ENCODE results near the gene DNAJA2. TPM values are rescaled to one million over a fixed set of nuclear protein-coding genes. Genes with fewer than 3 reads are reported as not detected.
A peak's percentile ranks its signal among the peaks of the same experiment; 100 is the strongest.

The DNAJA2 gene
- total RNA-seq, 1 experiment from 2014 or later = 81.0 TPM

GRCh38 chr16:46973996-46974324 is 486 bp upstream of the DNAJA2 start:
- peaks cover 50% of the 10 kb centered on the region for H3K79me2 ChIP-seq (ENCODE audit: low read length)
- peaks cover 25% of the 10 kb centered on the region for H4K20me1 ChIP-seq (ENCODE audit: insufficient read depth, low read depth, low read length)
- H2AFZ ChIP-seq (ENCODE audit: low read length) = peak overlapping the region; percentile 81
- no peak for DNase-seq
- H3K36me3 ChIP-seq (ENCODE audit: insufficient read depth, low read length) = peaks cover 19% of the 10 kb centered on the region
- peak overlapping the region; percentile 95 for H3K9ac ChIP-seq (ENCODE audit: low read length)
- no peaks in the 10 kb centered on the region for H3K27me3 ChIP-seq (ENCODE audit: low read length)
- peaks cover 45% of the 10 kb centered on the region for H3K4me1 ChIP-seq (ENCODE audit: low read length)
- no peaks in the 10 kb centered on the region for H3K9me2 ChIP-seq (replicated peaks; ENCODE audit: insufficient read depth, low read length)
- no peaks in the 10 kb centered on the region for H3K9me3 ChIP-seq (ENCODE audit: low read length)
- H3K4me2 ChIP-seq (ENCODE audit: low read depth, low read length, poor library complexity, severe bottlenecking) = peak overlapping the region; percentile 91
- peak overlapping the region; percentile 87 for H3K27ac ChIP-seq (ENCODE audit: low read length)
- H3K4me3 ChIP-seq (ENCODE audit: low read length) = peak overlapping the region; percentile 97

DNA sequence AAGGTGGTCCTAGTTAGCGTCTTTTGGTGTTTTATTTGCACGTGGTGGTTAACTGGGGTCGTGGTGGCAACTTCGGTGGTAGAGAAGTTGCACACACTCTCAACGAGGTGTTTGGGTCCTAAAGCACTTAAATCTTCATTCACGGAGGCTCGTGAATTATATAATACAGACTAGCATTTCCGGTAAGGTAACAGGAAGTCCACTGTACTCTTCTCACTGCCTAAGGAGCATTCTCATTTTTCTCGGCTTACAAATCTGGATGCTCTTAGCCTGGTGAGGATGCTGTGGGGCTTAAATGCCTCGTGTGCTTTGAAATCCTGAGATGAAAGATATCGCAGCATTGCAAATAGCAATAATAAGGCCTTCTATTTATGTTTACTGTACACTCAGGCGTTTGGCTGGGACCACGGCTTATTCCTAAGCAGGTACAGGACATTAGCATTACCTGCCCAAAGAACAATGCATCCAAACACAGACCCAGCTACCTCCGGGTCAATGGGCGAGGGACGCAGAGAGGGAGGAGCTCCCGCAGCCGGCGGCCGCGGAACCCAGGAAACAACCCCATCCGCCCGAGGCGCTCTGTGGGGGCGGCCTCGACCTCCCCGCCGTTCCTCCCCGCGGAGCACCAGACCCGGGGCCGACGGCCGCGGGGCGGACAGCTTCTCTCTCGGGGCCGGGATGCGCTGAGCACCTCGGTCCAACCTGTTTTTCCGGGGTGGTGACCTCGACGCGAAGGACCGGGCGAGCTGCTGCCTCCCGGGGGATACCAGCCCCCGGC is 856 bp downstream of the DNAJA2 start:
- Histone ChIP-seq H3K4me1 (ENCODE audit: low read length) (peaks cover 45% of the 10 kb centered on the region), H4K20me1 (ENCODE audit: insufficient read depth, low read depth, low read length) (peaks cover 32% of the 10 kb centered on the region), H3K9me3 (ENCODE audit: low read length) (no peaks in the 10 kb centered on the region), H2AFZ (ENCODE audit: low read length) (no peak overlapping the region; the same call in 1 of the 2 replicates), H3K9ac (ENCODE audit: low read length) (peak overlapping the region; percentile 95), H3K27me3 (ENCODE audit: low read length) (no peaks in the 10 kb centered on the region), H3K27ac (ENCODE audit: low read length) (peak overlapping the region; percentile 87), H3K9me2 (replicated peaks; ENCODE audit: insufficient read depth, low read length) (no peaks in the 10 kb centered on the region), H3K4me3 (ENCODE audit: low read length) (peak overlapping the region; percentile 97), H3K4me2 (ENCODE audit: low read depth, low read length, poor library complexity, severe bottlenecking) (peak overlapping the region; percentile 91), H3K36me3 (ENCODE audit: insufficient read depth, low read length) (peaks cover 31% of the 10 kb centered on the region), H3K79me2 (ENCODE audit: low read length) (peaks cover 62% of the 10 kb centered on the region)
- DNase-seq = peak; percentile 76

GRCh38 chr16:46971271-46971670 is 2.2 kb downstream of the DNAJA2 start:
- Histone ChIP-seq H3K4me3 (ENCODE audit: low read length) (no peak overlapping the region), H3K27me3 (ENCODE audit: low read length) (no peaks in the 10 kb centered on the region), H3K9ac (ENCODE audit: low read length) (no peak overlapping the region), H3K27ac (ENCODE audit: low read length) (no peak overlapping the region), H4K20me1 (ENCODE audit: insufficient read depth, low read depth, low read length) (peaks cover 32% of the 10 kb centered on the region), H3K79me2 (ENCODE audit: low read length) (peaks cover 76% of the 10 kb centered on the region), H3K4me2 (ENCODE audit: low read depth, low read length, poor library complexity, severe bottlenecking) (peak overlapping the region; percentile 91), H3K9me2 (replicated peaks; ENCODE audit: insufficient read depth, low read length) (no peaks in the 10 kb centered on the region), H3K4me1 (ENCODE audit: low read length) (peaks cover 41% of the 10 kb centered on the region), H3K9me3 (ENCODE audit: low read length) (no peaks in the 10 kb centered on the region), H3K36me3 (ENCODE audit: insufficient read depth, low read length) (peaks cover 40% of the 10 kb centered on the region), H2AFZ (ENCODE audit: low read length) (no peak overlapping the region)
- no peak for DNase-seq

- no peak overlapping the region for H3K4me2 ChIP-seq (ENCODE audit: low read depth, low read length, poor library complexity, severe bottlenecking)
Measured at GRCh38 chr16:46970089-46970488, 3.4 kb downstream of the DNAJA2 start.

GRCh38 chr16:46968063-46968435 is 5.4 kb downstream of the DNAJA2 start:
- Histone ChIP-seq H3K4me1 (ENCODE audit: low read length) (peaks cover 24% of the 10 kb centered on the region), H3K4me2 (ENCODE audit: low read depth, low read length, poor library complexity, severe bottlenecking) (no peak overlapping the region), H3K9me3 (ENCODE audit: low read length) (no peaks in the 10 kb centered on the region), H3K9ac (ENCODE audit: low read length) (no peak overlapping the region), H3K36me3 (ENCODE audit: insufficient read depth, low read length) (peaks cover 55% of the 10 kb centered on the region), H3K27ac (ENCODE audit: low read length) (no peak overlapping the region), H4K20me1 (ENCODE audit: insufficient read depth, low read depth, low read length) (peaks cover 32% of the 10 kb centered on the region), H3K9me2 (replicated peaks; ENCODE audit: insufficient read depth, low read length) (no peaks in the 10 kb centered on the region), H3K79me2 (ENCODE audit: low read length) (peaks cover 86% of the 10 kb centered on the region), H3K4me3 (ENCODE audit: low read length) (no peak overlapping the region), H2AFZ (ENCODE audit: low read length) (no peak overlapping the region), H3K27me3 (ENCODE audit: low read length) (no peaks in the 10 kb centered on the region)
- DNase-seq = no peak

More at GRCh38 chr16:46970089-46970488, 3.4 kb downstream of the DNAJA2 start:
- H3K79me2 ChIP-seq (ENCODE audit: low read length) = peaks cover 81% of the 10 kb centered on the region
- no peak for DNase-seq
- no peaks in the 10 kb centered on the region for H3K9me3 ChIP-seq (ENCODE audit: low read length)
- H3K36me3 ChIP-seq (ENCODE audit: insufficient read depth, low read length) = peaks cover 46% of the 10 kb centered on the region
- H3K9ac ChIP-seq (ENCODE audit: low read length) = no peak overlapping the region
- no peaks in the 10 kb centered on the region for H3K9me2 ChIP-seq (replicated peaks; ENCODE audit: insufficient read depth, low read length)
- no peaks in the 10 kb centered on the region for H3K27me3 ChIP-seq (ENCODE audit: low read length)
- peaks cover 32% of the 10 kb centered on the region for H4K20me1 ChIP-seq (ENCODE audit: insufficient read depth, low read depth, low read length)
- no peak overlapping the region for H2AFZ ChIP-seq (ENCODE audit: low read length)
- H3K4me1 ChIP-seq (ENCODE audit: low read length) = peaks cover 36% of the 10 kb centered on the region
- H3K27ac ChIP-seq (ENCODE audit: low read length) = no peak overlapping the region
- H3K4me3 ChIP-seq (ENCODE audit: low read length) = no peak overlapping the region

DNA sequence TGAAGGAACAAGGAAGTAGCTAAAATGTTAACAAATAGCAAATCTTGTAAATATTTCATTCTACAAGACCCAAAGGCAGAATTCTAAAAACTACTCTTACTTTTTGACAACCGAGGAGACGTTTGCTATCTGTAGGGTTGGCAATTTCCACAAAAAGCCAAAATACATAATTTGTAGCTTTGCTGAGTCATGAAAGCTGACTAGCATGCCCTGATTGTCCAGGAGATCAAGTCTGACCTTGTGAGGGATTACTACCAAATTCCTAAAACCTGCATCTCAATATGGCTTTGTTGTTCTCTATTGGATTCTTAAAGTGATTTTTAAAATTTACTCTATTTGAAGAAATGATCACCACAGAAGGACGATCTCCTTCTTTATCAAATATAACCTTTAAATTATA is 10.8 kb downstream of the DNAJA2 start:
- Histone ChIP-seq H3K9ac (ENCODE audit: low read length) (no peak overlapping the region), H3K36me3 (ENCODE audit: insufficient read depth, low read length) (peaks cover 61% of the 10 kb centered on the region), H3K4me1 (ENCODE audit: low read length) (no peaks in the 10 kb centered on the region), H3K27ac (ENCODE audit: low read length) (no peak overlapping the region), H3K4me2 (ENCODE audit: low read depth, low read length, poor library complexity, severe bottlenecking) (no peak overlapping the region), H3K27me3 (ENCODE audit: low read length) (no peaks in the 10 kb centered on the region), H3K9me2 (replicated peaks; ENCODE audit: insufficient read depth, low read length) (no peaks in the 10 kb centered on the region), H3K4me3 (ENCODE audit: low read length) (no peak overlapping the region), H2AFZ (ENCODE audit: low read length) (no peak overlapping the region), H3K9me3 (ENCODE audit: low read length) (no peaks in the 10 kb centered on the region), H4K20me1 (ENCODE audit: insufficient read depth, low read depth, low read length) (peaks cover 18% of the 10 kb centered on the region), H3K79me2 (ENCODE audit: low read length) (peaks cover 60% of the 10 kb centered on the region)
- DNase-seq = no peak

GRCh38 chr16:46961373-46962353 is 11.8 kb downstream of the DNAJA2 start:
- Histone ChIP-seq H3K9ac (ENCODE audit: low read length) (no peak overlapping the region), H3K36me3 (ENCODE audit: insufficient read depth, low read length) (peaks cover 62% of the 10 kb centered on the region), H3K9me2 (replicated peaks; ENCODE audit: insufficient read depth, low read length) (no peaks in the 10 kb centered on the region), H3K27me3 (ENCODE audit: low read length) (no peaks in the 10 kb centered on the region), H3K4me1 (ENCODE audit: low read length) (no peaks in the 10 kb centered on the region), H3K4me3 (ENCODE audit: low read length) (no peak overlapping the region), H2AFZ (ENCODE audit: low read length) (no peak overlapping the region), H3K79me2 (ENCODE audit: low read length) (peaks cover 51% of the 10 kb centered on the region), H3K9me3 (ENCODE audit: low read length) (no peaks in the 10 kb centered on the region), H4K20me1 (ENCODE audit: insufficient read depth, low read depth, low read length) (peaks cover 23% of the 10 kb centered on the region), H3K27ac (ENCODE audit: low read length) (no peak overlapping the region), H3K4me2 (ENCODE audit: low read depth, low read length, poor library complexity, severe bottlenecking) (no peak overlapping the region)
- no peak for DNase-seq

- peaks cover 13% of the 10 kb centered on the region for H4K20me1 ChIP-seq (ENCODE audit: insufficient read depth, low read depth, low read length)
- DNase-seq = no peak
- H3K27me3 ChIP-seq (ENCODE audit: low read length) = no peaks in the 10 kb centered on the region
- H3K27ac ChIP-seq (ENCODE audit: low read length) = no peak overlapping the region
- no peaks in the 10 kb centered on the region for H3K4me1 ChIP-seq (ENCODE audit: low read length)
- no peak overlapping the region for H3K4me2 ChIP-seq (ENCODE audit: low read depth, low read length, poor library complexity, severe bottlenecking)
- no peaks in the 10 kb centered on the region for H3K9me2 ChIP-seq (replicated peaks; ENCODE audit: insufficient read depth, low read length)
- H3K79me2 ChIP-seq (ENCODE audit: low read length) = peaks cover 5% of the 10 kb centered on the region; the same call in 1 of the 2 replicates
- peaks cover 44% of the 10 kb centered on the region for H3K36me3 ChIP-seq (ENCODE audit: insufficient read depth, low read length)
- no peak overlapping the region for H3K9ac ChIP-seq (ENCODE audit: low read length)
- no peak overlapping the region for H2AFZ ChIP-seq (ENCODE audit: low read length)
- no peak overlapping the region for H3K4me3 ChIP-seq (ENCODE audit: low read length)
- no peaks in the 10 kb centered on the region for H3K9me3 ChIP-seq (ENCODE audit: low read length)
Measured at GRCh38 chr16:46954562-46954961, 18.9 kb downstream of the DNAJA2 start.
